Muscle of leg (tissue), 11 donors: ENCODE results near the gene HSP90B1. TPM values are rescaled to one million over a fixed set of nuclear protein-coding genes. Genes with fewer than 3 reads are reported as not detected.
A peak's percentile ranks its signal among the peaks of the same experiment; 100 is the strongest.

Experiments used
- DNase-seq: peaks from one replicate; pipeline ENCODE4 v3.0.0; 2013
- H3K27ac ChIP-seq: one replicate; pipeline ENCODE4 v1.5.1; 2013; ENCODE audit warnings: mild to moderate bottlenecking, low read length, control low read depth
- H3K27me3 ChIP-seq: one replicate; pipeline ENCODE4 v1.6.1; 2013; ENCODE audit warnings: low read length; ENCODE audit not compliant: control insufficient read depth, insufficient read depth
- H3K36me3 ChIP-seq: one replicate; pipeline ENCODE4 v1.6.1; 2013; ENCODE audit warnings: low read length; ENCODE audit not compliant: control insufficient read depth, insufficient read depth
- H3K4me1 ChIP-seq: one replicate; pipeline ENCODE4 v1.6.1; 2013; ENCODE audit warnings: low read length; ENCODE audit not compliant: control insufficient read depth, insufficient read depth
- H3K4me3 ChIP-seq: one replicate; pipeline ENCODE4 v1.5.1; 2013; ENCODE audit warnings: low read length, control low read depth
- H3K9me3 ChIP-seq: replicated peaks from 2 replicates; pipeline ENCODE4 v1.6.1; 2013; ENCODE audit warnings: low read depth, low read length; ENCODE audit not compliant: control insufficient read depth
- WGBS: methylation state at CpG from one replicate; pipeline ENCODE4 v1.1.5; 2013; ENCODE audit warnings: missing lambda C conversion rate; ENCODE audit not compliant: insufficient coverage; 5-methylcytosine and 5-hydroxymethylcytosine counted together
- polyA plus RNA-seq, 8 donors: library from polyadenylated mRNA; unstranded; fragments of 120-200 nt; gene quantifications; one replicate each; pipeline versions ENCODE4 v1.2.1 to v1.2.3, GENCODE V29; 2013; ENCODE audit warnings: inconsistent platforms in 1 of 8, low replicate concordance in 1 of 8; ENCODE audit not compliant: insufficient read length in 8 of 8, insufficient read depth in 1 of 8
- total RNA-seq: library from RNA; stranded (reverse); fragments of 120-200 nt; gene quantifications from one replicate; pipeline ENCODE4 v1.2.4, GENCODE V29; 2013

HSP90B1 gene
- total and polyA plus RNA-seq, 9 donors, result 320 to 584 (median 359) TPM

DNA sequence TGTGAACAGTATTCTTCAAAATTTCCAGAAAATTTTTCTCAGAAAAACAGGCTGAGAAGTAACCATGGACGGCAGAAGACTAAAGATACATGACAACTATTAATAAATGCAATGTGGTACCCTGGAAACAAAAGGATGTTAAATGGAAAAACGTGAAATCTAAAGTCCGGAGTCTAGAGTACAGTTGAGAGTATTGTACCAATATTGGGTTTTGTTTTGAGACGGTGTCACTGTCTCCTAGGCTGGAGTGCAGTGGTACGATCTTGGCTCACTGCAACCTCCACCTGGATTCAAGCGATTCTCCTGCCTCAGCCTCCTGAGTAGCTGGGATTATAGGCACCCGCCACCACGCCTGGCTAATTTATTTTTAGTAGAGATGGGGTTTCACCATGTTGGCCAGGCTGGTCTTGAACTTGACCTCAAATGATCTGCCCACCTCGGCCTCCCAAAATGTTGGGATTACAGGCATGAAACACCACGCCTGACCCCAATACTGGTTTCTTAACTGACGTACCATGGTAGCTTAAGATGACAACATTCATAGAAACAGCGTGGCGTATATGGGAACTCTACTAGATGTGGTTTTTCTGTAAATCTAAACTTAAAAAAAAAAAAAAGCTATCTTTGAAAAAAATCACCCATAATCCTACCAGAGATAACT is 18.7 kb downstream of the HSP90B1 start:
- Histone ChIP-seq H3K4me1 (no peaks in the 10 kb centered on the region), H3K27ac (no peak overlapping the region), H3K27me3 (no peaks in the 10 kb centered on the region), H3K4me3 (no peak overlapping the region), H3K9me3 (no peaks in the 10 kb centered on the region), H3K36me3 (peaks cover 57% of the 10 kb centered on the region)
- no peak for DNase-seq
- WGBS, result 81% methylated on average over 3 of the region's 13 CpGs

- H3K4me3 ChIP-seq, result no peak overlapping the region
- H3K27ac ChIP-seq, result no peak overlapping the region
- DNase-seq, result no peak
- H3K27me3 ChIP-seq, result no peaks in the 10 kb centered on the region
- H3K9me3 ChIP-seq, result no peaks in the 10 kb centered on the region
- H3K36me3 ChIP-seq, result peaks cover 39% of the 10 kb centered on the region
- no CpG with 5 or more reads among the region's 1 CpG for WGBS
- peaks cover 9% of the 10 kb centered on the region for H3K4me1 ChIP-seq
These were observed 22.3 kb downstream of the HSP90B1 start for GRCh38 chr12:103952497-103952896.

- H3K4me1 ChIP-seq, result peaks cover 11% of the 10 kb centered on the region
- no peak for DNase-seq
- WGBS, result 20% methylated on average over 5 of the region's 7 CpGs
- H3K27ac ChIP-seq, result no peak overlapping the region
- no peaks in the 10 kb centered on the region for H3K9me3 ChIP-seq
- peaks cover 23% of the 10 kb centered on the region for H3K36me3 ChIP-seq
- peak overlapping the region; percentile 93 for H3K4me3 ChIP-seq
- H3K27me3 ChIP-seq, result no peaks in the 10 kb centered on the region
These were observed 25.8 kb downstream of the HSP90B1 start for GRCh38 chr12:103955811-103956508.

DNA sequence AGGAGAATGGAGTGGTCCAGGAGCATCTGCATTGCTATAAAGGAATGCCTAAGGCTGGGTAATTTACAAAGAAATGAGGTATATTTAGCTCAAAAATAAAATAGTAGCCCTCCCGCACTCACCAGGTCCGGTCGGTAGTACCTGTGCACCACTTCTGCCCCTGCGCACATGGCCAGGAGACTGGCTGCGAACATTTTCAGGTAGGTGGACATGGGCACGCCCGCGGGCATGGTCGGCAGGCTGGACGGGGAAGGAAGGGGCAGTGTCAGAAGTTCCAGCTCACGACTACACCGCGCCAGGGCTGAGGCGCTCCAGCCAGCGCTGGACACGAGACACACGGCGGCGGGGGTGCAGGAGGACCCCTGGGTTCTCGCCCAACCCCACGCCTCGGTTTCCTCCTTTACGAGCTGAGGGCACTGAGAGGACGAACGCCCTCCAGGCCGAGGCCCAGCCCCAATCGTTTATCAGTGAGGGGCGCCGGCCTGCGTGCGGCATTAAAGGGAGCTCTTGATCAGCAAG is 26.4 kb downstream of the HSP90B1 start:
- no peak for DNase-seq
- Histone ChIP-seq H3K4me1 (peaks cover 11% of the 10 kb centered on the region), H3K36me3 (peaks cover 23% of the 10 kb centered on the region), H3K9me3 (no peaks in the 10 kb centered on the region), H3K4me3 (peak overlapping the region; percentile 93), H3K27me3 (no peaks in the 10 kb centered on the region), H3K27ac (peak overlapping the region; percentile 100)
- under 1% methylated on average over 23 of the region's 31 CpGs for WGBS

DNA sequence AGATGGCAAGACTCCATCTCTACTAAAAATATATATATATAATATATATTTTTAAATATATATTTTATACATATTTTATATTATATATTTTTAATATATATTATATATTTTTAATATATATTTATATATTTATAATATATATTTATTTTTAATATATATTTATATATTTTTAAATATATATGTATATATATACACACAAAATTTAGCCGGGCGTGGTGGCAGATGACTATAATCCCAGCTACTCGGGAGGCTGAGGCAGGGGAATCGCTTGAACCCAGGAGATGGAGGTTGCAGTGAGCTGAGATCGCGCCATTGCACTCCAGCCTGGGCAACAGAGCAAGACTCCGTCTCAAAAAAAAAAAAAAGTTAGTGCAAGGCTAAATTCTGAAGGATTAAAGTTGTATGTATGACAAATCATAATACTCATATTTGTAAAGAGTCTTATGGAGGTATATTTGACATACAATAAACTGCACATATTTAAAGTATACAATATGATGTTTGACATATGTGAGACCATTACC is 27.7 kb downstream of the HSP90B1 start:
- H3K27me3 ChIP-seq, result no peaks in the 10 kb centered on the region
- peak overlapping the region; percentile 93 for H3K4me3 ChIP-seq
- peak overlapping the region; percentile 100 for H3K27ac ChIP-seq
- H3K9me3 ChIP-seq, result no peaks in the 10 kb centered on the region
- H3K36me3 ChIP-seq, result peaks cover 17% of the 10 kb centered on the region
- WGBS, result 100% methylated on average over 1 of the region's 7 CpGs
- no peak for DNase-seq
- peaks cover 11% of the 10 kb centered on the region for H3K4me1 ChIP-seq

DNA sequence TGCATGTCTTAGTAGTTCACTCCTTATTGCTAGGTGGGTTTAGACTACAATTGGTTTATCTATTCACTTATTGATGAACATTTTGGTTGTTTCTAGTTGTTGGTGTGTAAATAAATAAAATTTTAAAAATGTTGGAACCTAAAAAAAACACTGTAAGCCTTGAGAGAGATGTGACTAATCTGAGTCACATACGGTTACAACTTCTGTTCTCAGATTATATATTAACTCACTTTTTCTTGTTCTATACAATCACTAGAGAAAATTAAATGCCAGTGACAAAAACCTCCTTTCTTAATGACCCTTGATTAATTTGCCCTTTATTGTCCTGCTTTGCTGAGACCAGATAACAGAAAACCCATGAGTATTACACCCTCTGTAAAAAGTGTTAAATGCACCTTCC is 28.4 kb downstream of the HSP90B1 start:
- H3K4me1 ChIP-seq, result peaks cover 11% of the 10 kb centered on the region
- no peaks in the 10 kb centered on the region for H3K9me3 ChIP-seq
- no peak overlapping the region for H3K4me3 ChIP-seq
- no CpG with 5 or more reads among the region's 1 CpG for WGBS
- no peak overlapping the region for H3K27ac ChIP-seq
- peaks cover 13% of the 10 kb centered on the region for H3K36me3 ChIP-seq
- H3K27me3 ChIP-seq, result no peaks in the 10 kb centered on the region
- no peak for DNase-seq

DNA sequence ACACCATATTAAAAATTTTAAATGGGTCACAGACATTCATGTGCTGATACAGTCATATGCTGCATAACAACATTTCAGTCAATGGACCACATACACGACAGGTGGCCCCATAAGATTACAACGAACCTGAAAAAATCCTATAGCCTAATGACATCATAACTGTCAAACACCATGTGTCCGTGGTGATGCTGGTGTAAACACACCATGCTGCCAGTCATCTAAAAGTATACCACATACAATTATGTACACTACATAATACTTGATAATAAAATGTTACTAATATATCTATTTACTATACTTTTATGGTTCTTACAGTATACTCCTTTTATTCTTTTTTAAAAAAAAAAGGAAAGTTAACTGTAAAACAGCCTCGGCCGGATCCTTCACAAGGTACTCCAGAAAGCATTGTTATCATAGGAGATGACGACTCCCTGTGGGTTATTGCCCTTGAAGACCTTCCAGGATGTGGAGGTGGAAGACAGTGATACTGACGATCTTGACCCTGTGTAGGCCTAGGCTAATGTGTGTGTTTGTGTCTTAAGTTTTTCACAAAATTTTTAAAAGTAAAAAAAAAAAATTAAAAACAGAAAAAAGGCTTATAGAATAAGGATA is 30.5 kb downstream of the HSP90B1 start:
- no peaks in the 10 kb centered on the region for H3K9me3 ChIP-seq
- DNase-seq, result no peak
- H3K27me3 ChIP-seq, result no peaks in the 10 kb centered on the region
- no peak overlapping the region for H3K27ac ChIP-seq
- WGBS, result 87% methylated on average over 3 of the region's 7 CpGs
- H3K4me1 ChIP-seq, result peaks cover 17% of the 10 kb centered on the region
- H3K4me3 ChIP-seq, result no peak overlapping the region
- H3K36me3 ChIP-seq, result peaks cover 2% of the 10 kb centered on the region

- no peak overlapping the region for H3K27ac ChIP-seq
- peaks cover 8% of the 10 kb centered on the region for H3K4me1 ChIP-seq
- WGBS, result 60% methylated on average over 1 of the region's 1 CpG
- no peaks in the 10 kb centered on the region for H3K9me3 ChIP-seq
- H3K27me3 ChIP-seq, result no peaks in the 10 kb centered on the region
- peaks cover 2% of the 10 kb centered on the region for H3K36me3 ChIP-seq
- DNase-seq, result no peak
- H3K4me3 ChIP-seq, result no peak overlapping the region
These were observed 32.3 kb downstream of the HSP90B1 start for GRCh38 chr12:103962493-103962892.

DNA sequence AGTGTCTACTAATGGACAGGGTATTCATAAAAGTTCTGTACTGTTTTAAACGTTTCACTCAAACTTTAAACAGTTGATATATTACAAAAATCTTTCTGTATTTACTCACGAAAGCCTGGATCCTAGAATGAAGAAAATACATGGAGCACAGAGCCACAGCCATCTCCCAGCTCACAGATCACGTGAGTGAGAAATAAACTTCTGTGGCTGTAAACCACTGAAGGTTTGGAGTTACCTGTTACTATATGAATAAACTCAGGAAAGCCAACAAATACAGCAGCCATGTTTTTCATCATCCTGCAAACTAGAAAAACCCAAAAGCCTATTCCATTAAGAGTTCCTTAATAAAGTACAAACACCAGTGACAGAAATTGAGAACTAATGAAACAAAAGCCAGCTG is 34.6 kb downstream of the HSP90B1 start:
- Histone ChIP-seq H3K9me3 (no peaks in the 10 kb centered on the region), H3K27ac (peak overlapping the region; percentile 94), H3K27me3 (no peaks in the 10 kb centered on the region), H3K4me1 (peaks cover 9% of the 10 kb centered on the region), H3K4me3 (peak overlapping the region; percentile 90), H3K36me3 (peaks cover 11% of the 10 kb centered on the region)
- DNase-seq, result no peak
- WGBS, result no CpG with 5 or more reads among the region's 3 CpGs

DNA sequence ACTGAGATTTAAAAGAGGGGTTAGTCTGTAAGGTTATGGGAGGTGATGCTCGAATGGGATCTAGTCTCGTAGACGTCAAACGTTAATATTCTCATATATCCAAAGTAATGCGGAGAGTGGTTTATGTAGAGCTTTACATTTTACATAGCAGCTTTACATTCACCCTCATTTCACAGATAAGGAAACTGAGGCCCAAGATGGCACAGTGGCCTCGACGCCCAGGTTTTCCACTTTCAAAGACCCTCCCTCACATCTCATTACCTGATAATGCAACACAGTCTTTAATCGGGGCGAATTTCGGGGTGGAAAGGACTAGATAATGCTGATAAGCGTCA is 35.0 kb downstream of the HSP90B1 start:
- peaks cover 9% of the 10 kb centered on the region for H3K4me1 ChIP-seq
- no peak for DNase-seq
- H3K36me3 ChIP-seq, result peaks cover 11% of the 10 kb centered on the region
- H3K4me3 ChIP-seq, result peak overlapping the region; percentile 90
- H3K9me3 ChIP-seq, result no peaks in the 10 kb centered on the region
- WGBS, result no CpG with 5 or more reads among the region's 11 CpGs
- H3K27ac ChIP-seq, result peak overlapping the region; percentile 94
- H3K27me3 ChIP-seq, result no peaks in the 10 kb centered on the region
